GM19452 (cell line): ENCODE measurements around the gene ADGRE3.

Source experiments
- ATAC-seq: cut with Tn5 transposase; IDR thresholded peaks from one replicate; pipeline ENCODE4 v1.9.1; 2021; ENCODE audit not compliant: unreplicated experiment

Gene ADGRE3

DNA sequence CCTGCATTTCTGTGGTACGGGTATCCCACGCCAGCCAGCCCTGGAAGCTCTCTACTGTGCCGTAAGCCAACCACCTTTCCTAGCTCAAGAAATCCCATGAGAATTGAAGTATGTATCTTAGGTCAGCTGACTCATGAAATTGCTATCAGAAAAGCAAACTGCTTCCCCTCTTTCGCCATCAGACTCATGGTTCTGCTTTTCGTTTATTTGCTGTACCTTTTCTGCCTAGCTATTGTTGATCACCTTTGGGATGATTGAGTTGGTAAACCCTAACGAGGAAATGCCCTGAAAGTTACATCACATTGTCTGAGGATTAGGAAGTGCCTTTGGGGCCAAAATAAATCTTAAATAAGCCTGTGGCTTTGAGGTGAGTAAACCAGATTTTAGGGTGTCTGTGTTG lies at the start of gene ADGRE3:
Gene ADGRE3, minus strand, starts transcription at position 81 of the 400 bp plus-strand sequence. Its CDS starts 74 bp downstream, at position 7.
- ATAC-seq, result no peak

DNA sequence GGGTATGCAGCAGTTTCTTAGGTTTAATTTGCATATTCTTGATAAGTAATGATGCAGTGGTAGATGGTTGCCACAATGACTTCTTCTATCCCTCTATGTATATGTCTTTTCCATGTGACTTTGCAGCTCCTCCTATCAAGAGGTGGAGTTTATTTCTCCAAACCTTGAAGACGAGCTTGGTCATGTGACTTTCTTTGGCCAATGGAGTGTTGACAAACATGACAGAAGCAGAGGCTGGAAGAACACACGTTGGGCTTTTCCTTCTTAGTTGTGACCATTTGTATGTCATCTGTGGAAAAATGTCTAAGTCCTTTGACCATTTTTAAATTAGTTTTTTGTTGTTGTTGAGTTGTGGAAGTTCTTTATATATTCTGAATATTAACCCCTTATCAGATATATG lies 47.5 kb upstream of the ADGRE3 start:
- ATAC-seq, result no peak

DNA sequence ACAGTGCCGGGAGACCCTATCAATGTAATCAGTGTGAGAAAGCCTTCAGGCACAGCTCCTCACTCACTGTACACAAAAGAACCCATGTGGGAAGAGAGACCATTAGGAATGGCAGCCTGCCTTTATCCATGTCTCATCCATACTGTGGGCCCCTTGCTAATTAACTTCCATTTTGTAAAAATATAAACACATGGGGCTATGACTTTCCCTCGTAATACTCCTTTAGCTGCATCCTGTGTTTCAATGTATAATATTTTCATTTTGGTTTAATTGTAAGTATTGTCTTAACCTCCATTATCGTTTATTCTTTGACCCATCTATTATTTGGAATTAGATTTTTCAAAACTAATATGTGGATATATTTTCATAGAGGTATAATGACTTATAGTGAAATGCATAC lies 44.5 kb upstream of the ADGRE3 start:
- ATAC-seq, result no peak

DNA sequence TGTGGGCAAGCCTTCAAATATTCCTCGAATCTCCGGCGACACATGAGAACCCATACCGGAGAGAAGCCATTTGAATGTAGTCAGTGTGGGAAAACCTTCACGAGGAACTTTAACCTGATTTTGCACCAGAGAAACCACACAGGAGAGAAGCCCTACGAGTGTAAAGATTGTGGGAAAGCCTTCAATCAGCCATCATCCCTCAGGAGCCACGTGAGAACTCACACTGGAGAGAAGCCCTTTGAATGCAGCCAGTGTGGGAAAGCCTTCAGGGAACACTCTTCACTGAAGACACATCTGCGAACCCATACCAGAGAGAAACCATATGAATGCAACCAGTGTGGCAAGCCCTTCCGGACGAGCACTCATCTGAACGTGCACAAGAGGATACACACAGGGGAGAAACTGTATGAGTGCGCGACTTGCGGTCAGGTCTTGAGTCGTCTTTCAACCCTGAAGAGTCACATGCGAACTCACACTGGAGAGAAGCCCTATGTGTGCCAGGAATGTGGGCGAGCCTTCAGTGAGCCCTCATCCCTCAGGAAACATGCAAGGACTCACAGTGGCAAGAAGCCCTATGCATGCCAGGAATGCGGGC lies 44.0 kb upstream of the ADGRE3 start:
- no peak for ATAC-seq

- no peak for ATAC-seq
Measured at GRCh38 chr19:14715841-14716240, 41.2 kb upstream of the ADGRE3 start.

DNA sequence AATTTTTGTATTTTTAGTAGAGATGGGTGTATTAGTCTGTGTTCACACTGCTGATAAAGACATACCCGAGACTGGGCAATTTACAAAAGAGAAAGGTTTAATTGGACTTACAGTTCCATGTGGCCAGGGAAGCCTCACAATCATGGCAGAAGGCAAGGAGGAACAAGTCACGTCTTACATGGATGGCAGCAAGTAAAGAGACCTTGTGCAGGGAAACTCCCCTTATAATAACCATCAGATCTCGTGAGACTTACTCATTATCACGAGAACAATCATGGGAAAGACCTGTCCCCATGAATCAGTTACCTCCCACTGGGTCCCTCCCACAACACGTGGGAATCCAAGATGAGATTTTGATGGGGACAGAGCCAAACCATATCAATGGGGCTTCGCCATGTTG lies 29.8 kb upstream of the ADGRE3 start:
- ATAC-seq, result no peak

- ATAC-seq, result no peak
Measured at GRCh38 chr19:14703833-14704232, 29.2 kb upstream of the ADGRE3 start.

GRCh38 chr19:14700711-14701375 lies 26.2 kb upstream of the ADGRE3 start:
- ATAC-seq, result no peak

DNA sequence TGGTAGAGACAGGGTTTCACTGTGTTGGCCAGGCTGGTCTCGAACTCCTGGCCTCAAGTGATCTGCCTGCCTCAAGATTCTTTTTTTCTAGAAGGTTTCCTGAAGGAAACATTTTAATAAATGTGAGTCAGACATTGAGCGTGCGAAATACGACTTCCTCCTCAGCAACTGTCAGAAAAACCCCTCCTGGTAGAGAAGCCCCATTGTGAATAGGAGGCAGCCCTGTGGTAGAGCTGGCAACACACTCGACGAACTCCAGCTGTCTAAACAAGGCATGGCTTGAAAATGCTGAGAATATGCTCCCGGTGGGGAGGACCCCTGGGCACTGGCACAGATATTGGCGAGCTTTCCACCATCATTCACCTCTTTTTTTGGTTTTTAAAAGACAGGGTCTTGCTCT lies 25.0 kb upstream of the ADGRE3 start:
- no peak for ATAC-seq

DNA sequence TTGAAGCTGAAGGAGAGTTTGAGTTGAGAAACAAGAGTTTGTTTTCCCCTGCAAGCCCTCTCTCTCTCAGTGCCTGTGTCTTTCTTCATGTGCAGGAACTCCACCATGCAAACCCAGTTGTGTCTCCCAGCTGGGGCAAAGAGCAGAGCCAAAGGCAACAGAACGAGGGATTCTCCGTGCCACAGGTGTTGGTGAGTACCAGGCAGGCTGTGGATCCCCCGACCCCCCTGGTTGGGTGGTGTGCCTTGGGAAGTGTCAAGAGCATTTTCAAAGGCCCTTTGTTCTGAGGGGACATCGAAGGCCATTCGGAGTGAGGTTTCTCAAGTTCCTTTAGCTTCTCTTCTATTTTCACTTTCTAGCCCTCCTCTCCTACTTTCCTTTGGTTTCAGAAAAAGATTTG lies 20.8 kb upstream of the ADGRE3 start:
- no peak for ATAC-seq

- ATAC-seq, result no peak
Measured at GRCh38 chr19:14694641-14695266, 20.1 kb upstream of the ADGRE3 start.

GRCh38 chr19:14689598-14690503 lies 15.2 kb upstream of the ADGRE3 start, which contains the start of gene ZNF333:
Gene ZNF333 (plus strand): TSS chr19:14690048. CDS start chr19:14693492, 3,444 bp downstream.
- peak; percentile 93 for ATAC-seq

GRCh38 chr19:14686411-14686810 lies 11.8 kb upstream of the ADGRE3 start:
- no peak for ATAC-seq

GRCh38 chr19:14683439-14683838 lies 8.8 kb upstream of the ADGRE3 start:
- no peak for ATAC-seq

DNA sequence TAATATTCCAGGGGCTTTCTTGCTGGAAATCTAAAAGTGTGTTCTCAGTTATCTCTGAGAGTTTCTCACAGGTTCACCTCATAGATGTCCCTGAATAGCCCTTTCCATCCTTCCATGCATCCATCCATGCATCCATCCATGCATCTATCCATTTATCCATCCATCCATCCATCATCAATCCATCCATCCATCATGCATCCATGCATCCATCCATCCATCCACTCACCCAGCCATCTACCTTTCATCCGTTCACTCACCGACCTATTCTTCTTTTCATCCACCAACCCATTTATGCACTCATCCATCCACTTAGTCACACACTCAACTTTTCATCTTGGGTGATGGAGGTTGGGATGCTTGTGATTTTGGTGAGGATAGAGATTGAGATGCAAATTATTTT lies 7.4 kb upstream of the ADGRE3 start:
- ATAC-seq, result no peak

GRCh38 chr19:14678199-14678598 lies 3.6 kb upstream of the ADGRE3 start:
- ATAC-seq, result no peak

DNA sequence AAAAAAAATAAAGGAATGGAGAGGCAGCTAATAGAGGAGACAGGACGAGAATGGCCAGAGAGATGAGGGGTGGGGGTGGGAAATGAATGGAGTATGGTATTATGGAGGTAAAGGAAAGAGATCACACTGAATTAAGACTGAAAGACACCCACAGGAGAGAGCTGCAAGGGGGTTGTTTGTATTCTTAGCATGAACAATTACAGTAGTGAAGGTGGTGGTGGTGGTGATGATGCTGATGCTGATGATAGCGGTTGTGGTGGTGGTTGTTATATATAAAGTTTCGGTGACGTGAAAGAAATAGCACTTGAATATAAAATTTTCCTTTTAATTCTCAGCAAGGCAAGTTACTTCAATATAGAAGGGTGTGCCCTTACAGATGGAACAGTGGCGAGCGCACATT lies 2.8 kb upstream of the ADGRE3 start:
- ATAC-seq, result no peak

DNA sequence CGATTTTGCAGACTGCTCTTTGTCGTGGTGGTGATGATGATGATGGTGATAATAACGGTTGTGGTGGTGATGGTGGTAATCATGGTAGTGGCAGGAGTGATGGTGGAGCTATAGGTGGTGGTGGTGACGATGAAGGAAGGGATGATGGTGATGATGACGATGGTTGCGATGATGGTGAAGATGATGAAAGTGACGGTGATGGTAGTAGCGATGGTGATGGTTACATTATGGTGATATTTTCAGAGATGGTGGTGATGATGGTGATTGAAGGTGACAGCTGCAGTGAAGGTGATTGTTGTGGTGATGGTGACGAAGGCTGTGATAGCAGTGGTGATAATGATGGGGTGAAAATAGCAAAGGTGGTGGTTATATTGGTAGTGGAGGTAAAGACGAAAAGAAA lies 2.1 kb upstream of the ADGRE3 start:
- ATAC-seq, result no peak

DNA sequence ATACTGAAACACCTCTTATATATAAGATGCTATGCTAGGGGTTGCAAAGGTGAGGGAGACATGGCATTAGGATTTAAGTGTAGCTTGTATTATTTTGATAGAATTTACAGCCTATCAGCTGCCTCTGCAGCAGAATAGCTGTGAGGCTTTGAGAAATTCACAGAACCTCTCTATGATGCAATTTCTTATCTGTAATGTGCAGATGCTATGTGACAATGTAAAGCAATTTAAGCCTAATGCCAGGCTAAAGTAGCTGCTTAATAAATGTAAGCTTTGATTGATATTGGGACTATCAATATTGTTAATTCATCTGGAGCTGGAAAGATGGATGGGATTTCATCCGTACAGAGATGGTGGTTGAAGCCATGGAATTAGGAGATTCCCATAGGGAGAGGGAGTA lies 1.6 kb downstream of the ADGRE3 start:
- ATAC-seq, result no peak

DNA sequence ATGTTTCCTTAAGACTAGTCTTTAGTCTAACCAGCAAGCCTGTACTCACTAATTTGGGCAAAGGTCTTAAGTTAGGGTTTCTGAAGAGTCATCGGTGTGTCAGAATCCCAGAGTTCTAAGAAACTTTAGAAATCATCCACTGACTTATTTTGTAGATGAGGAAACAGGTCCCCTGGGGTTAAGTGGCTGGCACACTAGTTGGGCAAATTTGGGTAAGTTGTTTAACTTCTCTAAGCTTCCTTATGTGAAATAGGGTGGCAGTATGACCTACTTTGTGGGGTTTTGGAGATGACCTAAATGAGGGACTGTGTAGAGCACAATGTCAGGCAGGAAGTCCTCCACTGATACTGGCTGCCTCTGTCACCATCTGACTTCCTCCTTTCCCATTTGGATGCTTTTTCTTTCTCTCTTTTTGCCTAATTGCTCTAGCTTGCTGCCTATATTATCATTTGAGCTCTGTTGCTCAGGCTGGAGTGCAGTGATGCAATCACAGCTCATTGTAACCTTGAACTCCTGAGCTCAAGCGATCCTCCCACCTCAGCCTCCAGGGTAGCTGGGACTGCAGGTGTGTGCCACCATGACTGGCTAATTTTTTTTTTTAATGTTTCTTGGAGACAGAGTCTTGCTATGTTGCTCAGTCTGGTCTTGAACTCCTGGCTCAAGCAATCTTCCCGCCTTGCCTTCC lies 2.3 kb downstream of the ADGRE3 start:
- no peak for ATAC-seq

GRCh38 chr19:14670408-14670807 lies 4.2 kb downstream of the ADGRE3 start:
- ATAC-seq, result no peak
